Loucy (cell line): ENCODE results near the gene PPP3CB.

ENCODE experiments used
- H2AFZ ChIP-seq: fragments of 200-600 bp; sonication (generic); 2 replicates; pipeline ENCODE4 v1.6.0; 2016; ENCODE audit warnings: antibody characterized with exemption, mild to moderate bottlenecking, low read length, moderate library complexity
- H3F3A ChIP-seq: fragments of 200-600 bp; 2 replicates; pipeline ENCODE4 v1.6.0; 2016; ENCODE audit warnings: antibody characterized with exemption, low read depth, mild to moderate bottlenecking
- H3K27me3 ChIP-seq: fragments of 200-600 bp; sonication (generic); 2 replicates; pipeline ENCODE4 v1.6.1; 2014; ENCODE audit warnings: low read length, mild to moderate bottlenecking; ENCODE audit not compliant: insufficient read depth, poor library complexity, severe bottlenecking
- H3K36me3 ChIP-seq: fragments of 200-600 bp; sonication (generic); 2 replicates; pipeline ENCODE4 v1.6.1; 2016; ENCODE audit warnings: low read length; ENCODE audit not compliant: insufficient read depth
- H3K4me1 ChIP-seq: fragments of 200-600 bp; sonication (generic); 2 replicates; pipeline ENCODE4 v1.5.1; 2014; ENCODE audit warnings: low read length, mild to moderate bottlenecking; ENCODE audit not compliant: insufficient read depth, poor library complexity, severe bottlenecking
- H3K4me2 ChIP-seq: fragments of 200-600 bp; sonication (generic); 2 replicates; pipeline ENCODE4 v1.6.0; 2014; ENCODE audit warnings: antibody characterized with exemption, low read length, low read depth, mild to moderate bottlenecking; ENCODE audit not compliant: poor library complexity, severe bottlenecking
- H3K4me3 ChIP-seq: fragments of 200-600 bp; sonication (generic); 2 replicates; pipeline ENCODE4 v1.5.1; 2014; ENCODE audit warnings: low read length, mild to moderate bottlenecking, mixed read lengths; ENCODE audit not compliant: poor library complexity, severe bottlenecking
- H3K79me2 ChIP-seq: fragments of 200-600 bp; sonication (generic); 2 replicates; pipeline ENCODE4 v1.6.1; 2014; ENCODE audit warnings: low read length; ENCODE audit not compliant: insufficient read depth
- H3K9ac ChIP-seq: fragments of 200-600 bp; sonication (generic); 2 replicates; pipeline ENCODE4 v1.6.0; 2014; ENCODE audit warnings: mild to moderate bottlenecking, low read depth, low read length, moderate library complexity; ENCODE audit not compliant: poor library complexity, severe bottlenecking
- H3K9me2 ChIP-seq: fragments of 200-600 bp; sonication (generic); replicated peaks from 2 replicates; pipeline ENCODE4 v1.6.1; 2016; ENCODE audit warnings: low read depth, low read length, mixed read lengths
- H3K9me3 ChIP-seq: fragments of 200-600 bp; sonication (generic); 2 replicates; pipeline ENCODE4 v1.6.1; 2014; ENCODE audit warnings: mild to moderate bottlenecking, antibody characterized with exemption, low read length, low read depth; ENCODE audit not compliant: insufficient read depth
- H4K20me1 ChIP-seq: fragments of 200-600 bp; sonication (generic); 2 replicates; pipeline ENCODE4 v1.6.0; 2014; ENCODE audit warnings: antibody characterized with exemption, low read length, mild to moderate bottlenecking; ENCODE audit not compliant: insufficient read depth, poor library complexity, severe bottlenecking
- CTCF ChIP-seq: fragments of 200-600 bp; sonication (generic); conservative IDR thresholded peaks from 2 replicates; pipeline ENCODE4 v1.5.1; 2014; ENCODE audit warnings: mild to moderate bottlenecking, antibody characterized with exemption, low read length
- EZH2phosphoT487 ChIP-seq: fragments of 200-600 bp; IDR thresholded peaks from 2 replicates; pipeline ENCODE4 v1.6.1; 2018; ENCODE audit warnings: antibody characterized with exemption, mild to moderate bottlenecking, moderate library complexity, borderline replicate concordance

PPP3CB gene

GRCh38 chr10:73405556-73405955, 90.3 kb downstream of the PPP3CB start:
- peaks cover 23% of the 10 kb centered on the region for H4K20me1 ChIP-seq
- H3K4me1 ChIP-seq, result peaks cover 17% of the 10 kb centered on the region
- H3K9me3 ChIP-seq, result no peaks in the 10 kb centered on the region
- H3K4me3 ChIP-seq, result no peak overlapping the region
- no peaks in the 10 kb centered on the region for H3K27me3 ChIP-seq
- no peak overlapping the region for H3K9ac ChIP-seq
- no peaks in the 10 kb centered on the region for H3K9me2 ChIP-seq
- peaks cover 80% of the 10 kb centered on the region for H3K79me2 ChIP-seq
- no peaks in the 10 kb centered on the region for H3K36me3 ChIP-seq
- H3K4me2 ChIP-seq, result no peak overlapping the region
- H3F3A ChIP-seq, result no peaks in the 10 kb centered on the region
- TF ChIP-seq CTCF (no peak), EZH2phosphoT487 (no peak)
- no peak overlapping the region for H2AFZ ChIP-seq

DNA sequence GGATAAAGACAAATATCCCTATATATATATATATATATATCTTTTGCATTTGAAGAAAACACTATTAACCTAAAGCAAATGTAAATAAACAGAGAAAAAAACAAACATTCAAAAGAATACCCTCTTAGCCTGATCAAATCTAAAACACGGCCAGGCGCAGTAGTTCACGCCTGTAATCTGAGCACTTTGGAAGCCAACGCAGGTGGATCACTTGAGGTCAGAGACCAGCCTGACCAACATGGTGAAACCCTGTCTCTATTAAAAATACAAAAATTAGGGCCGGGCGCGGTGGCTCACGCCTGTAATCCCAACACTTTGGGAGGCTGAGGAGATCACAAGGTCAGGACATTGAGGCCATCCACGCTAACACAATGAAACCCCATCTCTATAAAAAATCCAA, 91.1 kb downstream of the PPP3CB start:
- peaks cover 23% of the 10 kb centered on the region for H4K20me1 ChIP-seq
- no peaks in the 10 kb centered on the region for H3K36me3 ChIP-seq
- no peak overlapping the region for H3K4me3 ChIP-seq
- no peaks in the 10 kb centered on the region for H3F3A ChIP-seq
- no peaks in the 10 kb centered on the region for H3K27me3 ChIP-seq
- no peaks in the 10 kb centered on the region for H3K9me3 ChIP-seq
- H3K9me2 ChIP-seq, result no peaks in the 10 kb centered on the region
- TF ChIP-seq CTCF (no peak), EZH2phosphoT487 (no peak)
- H3K79me2 ChIP-seq, result peaks cover 71% of the 10 kb centered on the region
- no peak overlapping the region for H2AFZ ChIP-seq
- no peak overlapping the region for H3K9ac ChIP-seq
- H3K4me1 ChIP-seq, result peaks cover 9% of the 10 kb centered on the region
- H3K4me2 ChIP-seq, result no peak overlapping the region

- peaks cover 41% of the 10 kb centered on the region for H3K79me2 ChIP-seq
- H3K4me2 ChIP-seq, result no peak overlapping the region
- H3K9me3 ChIP-seq, result no peaks in the 10 kb centered on the region
- H3K4me3 ChIP-seq, result no peak overlapping the region
- no peaks in the 10 kb centered on the region for H3F3A ChIP-seq
- H2AFZ ChIP-seq, result no peak overlapping the region
- peaks cover 11% of the 10 kb centered on the region for H3K36me3 ChIP-seq
- H3K4me1 ChIP-seq, result no peaks in the 10 kb centered on the region
- no peak overlapping the region for H3K9ac ChIP-seq
- H3K9me2 ChIP-seq, result no peaks in the 10 kb centered on the region
- no peak for TF ChIP-seq EZH2phosphoT487
- no peak for TF ChIP-seq CTCF
- no peaks in the 10 kb centered on the region for H3K27me3 ChIP-seq
- no peaks in the 10 kb centered on the region for H4K20me1 ChIP-seq
These were observed 94.2 kb downstream of the PPP3CB start for GRCh38 chr10:73401636-73402035.
